HepG2 (cell line): ENCODE results near the gene SLC25A22. TPM values are rescaled to one million over a fixed set of nuclear protein-coding genes. Genes with fewer than 3 reads are reported as not detected.

ENCODE experiments used
- ARNT2 ChIP-seq: sonication (generic); formaldehyde crosslinking; IDR thresholded peaks from 2 replicates; pipeline ENCODE4 v1.8.0; 2022; ENCODE audit warnings: mild to moderate bottlenecking, low read depth, missing genetic modification reagents, moderate library complexity
- CC2D1A ChIP-seq: sonication (generic); formaldehyde crosslinking; IDR thresholded peaks from 2 replicates; pipeline ENCODE4 v1.8.1; 2023; ENCODE audit warnings: mild to moderate bottlenecking, missing genetic modification reagents
- CEBPG ChIP-seq: IDR thresholded peaks from 2 replicates; pipeline ENCODE4 v1.6.1; 2016
- FOXM1 ChIP-seq: sonication (generic); formaldehyde crosslinking; IDR thresholded peaks from 2 replicates; pipeline ENCODE4 v1.5.0; 2020; ENCODE audit warnings: missing genetic modification reagents
- HMGA1 ChIP-seq: sonication (generic); formaldehyde crosslinking; conservative IDR thresholded peaks from 2 replicates; pipeline ENCODE4 v1.4.0; 2020; ENCODE audit warnings: missing genetic modification reagents
- HMGXB3 ChIP-seq: sonication (generic); formaldehyde crosslinking; IDR thresholded peaks from 2 replicates; pipeline ENCODE4 v1.4.0; 2020; ENCODE audit warnings: missing genetic modification reagents, borderline replicate concordance
- KLF15 ChIP-seq: sonication (generic); formaldehyde crosslinking; IDR thresholded peaks from 2 replicates; pipeline ENCODE4 v1.8.1; 2023; ENCODE audit warnings: borderline replicate concordance, mild to moderate bottlenecking, inconsistent platforms, missing genetic modification reagents, mixed read lengths
- KLF16 ChIP-seq, 2 experiments: sonication (generic) in 1 of 2; formaldehyde crosslinking in 1 of 2; IDR thresholded peaks; 2 replicates each; pipeline versions ENCODE4 v1.6.1 to v1.8.0; 2016 to 2023; ENCODE audit warnings: missing genetic modification reagents in 2 of 2, missing compliant biosample characterization in 1 of 2
- MBNL3 ChIP-seq: fragments of 250-450 bp; sonication (Bioruptor Pico); conservative IDR thresholded peaks from 2 replicates; pipeline ENCODE4 v1.8.0; 2022; ENCODE audit warnings: mild to moderate bottlenecking, inconsistent platforms
- SMARCE1 ChIP-seq: fragments of 450-650 bp; IDR thresholded peaks from 2 replicates; pipeline ENCODE4 v1.6.1; 2017; ENCODE audit warnings: borderline replicate concordance
- TARDBP ChIP-seq: sonication (generic); formaldehyde crosslinking; IDR thresholded peaks from 2 replicates; pipeline ENCODE4 v1.8.0; 2022; ENCODE audit warnings: mild to moderate bottlenecking, missing genetic modification reagents
- ZBTB7A ChIP-seq: sonication (generic); formaldehyde crosslinking; IDR thresholded peaks from 2 replicates; pipeline ENCODE4 v1.8.0; 2022; ENCODE audit warnings: mild to moderate bottlenecking, missing genetic modification reagents
- ZFP91 ChIP-seq: sonication (generic); formaldehyde crosslinking; IDR thresholded peaks from 2 replicates; pipeline ENCODE4 v1.9.0; 2022; ENCODE audit warnings: missing genetic modification reagents, mild to moderate bottlenecking, borderline replicate concordance
- ZNF282 ChIP-seq: fragments of 450-650 bp; IDR thresholded peaks from 2 replicates; pipeline ENCODE4 v1.6.1; 2018; ENCODE audit not compliant: partially characterized antibody
- polyA plus RNA-seq, 8 experiments: library from polyadenylated mRNA; depleted of rRNA in 3 of 8; stranded (reverse) in 7 of 8; unstranded in 1 of 8; fragments of >200 nt; fragmentation: Illumina TruSeq in 4 of 8; extraction: Trizol in 4 of 8; gene quantifications; 2 replicates each; pipeline versions ENCODE4 v1.2.1 to v1.2.3, GENCODE V29; 2011 to 2016; ENCODE audit warnings: low read depth in 4 of 8, missing spikeins in 1 of 8, mixed read lengths in 1 of 8; ENCODE audit not compliant: insufficient read depth in 1 of 8
- total RNA-seq, 5 experiments: library from RNA; depleted of rRNA; stranded (reverse); fragments of >200 nt; fragmentation: Illumina TruSeq; extraction: Trizol; gene quantifications; 2 replicates each; pipeline ENCODE4 v1.2.3, GENCODE V29; 2016; ENCODE audit warnings: low read depth in 1 of 5
- TF ChIP-seq, protein P1 (sequence below): sonication (generic); formaldehyde crosslinking; IDR thresholded peaks from 2 replicates; pipeline ENCODE4 v1.4.0; 2020; ENCODE audit warnings: missing genetic modification reagents, low read depth, mild to moderate bottlenecking, borderline replicate concordance
- TF ChIP-seq, protein P2 (sequence below): sonication (generic); formaldehyde crosslinking; IDR thresholded peaks from 2 replicates; pipeline ENCODE4 v1.9.0; 2022; ENCODE audit warnings: low read depth, missing genetic modification reagents
- TF ChIP-seq, protein P3 (sequence below): sonication (generic); formaldehyde crosslinking; IDR thresholded peaks from 2 replicates; pipeline ENCODE4 v1.4.0; 2020; ENCODE audit warnings: mild to moderate bottlenecking, missing genetic modification reagents

The SLC25A22 gene
- total and polyA plus RNA-seq, 2 of the 13 experiments (the other 11 are each of a cell fraction or from before 2014, with no cell fraction given), result 12.4 to 19.2 TPM

DNA sequence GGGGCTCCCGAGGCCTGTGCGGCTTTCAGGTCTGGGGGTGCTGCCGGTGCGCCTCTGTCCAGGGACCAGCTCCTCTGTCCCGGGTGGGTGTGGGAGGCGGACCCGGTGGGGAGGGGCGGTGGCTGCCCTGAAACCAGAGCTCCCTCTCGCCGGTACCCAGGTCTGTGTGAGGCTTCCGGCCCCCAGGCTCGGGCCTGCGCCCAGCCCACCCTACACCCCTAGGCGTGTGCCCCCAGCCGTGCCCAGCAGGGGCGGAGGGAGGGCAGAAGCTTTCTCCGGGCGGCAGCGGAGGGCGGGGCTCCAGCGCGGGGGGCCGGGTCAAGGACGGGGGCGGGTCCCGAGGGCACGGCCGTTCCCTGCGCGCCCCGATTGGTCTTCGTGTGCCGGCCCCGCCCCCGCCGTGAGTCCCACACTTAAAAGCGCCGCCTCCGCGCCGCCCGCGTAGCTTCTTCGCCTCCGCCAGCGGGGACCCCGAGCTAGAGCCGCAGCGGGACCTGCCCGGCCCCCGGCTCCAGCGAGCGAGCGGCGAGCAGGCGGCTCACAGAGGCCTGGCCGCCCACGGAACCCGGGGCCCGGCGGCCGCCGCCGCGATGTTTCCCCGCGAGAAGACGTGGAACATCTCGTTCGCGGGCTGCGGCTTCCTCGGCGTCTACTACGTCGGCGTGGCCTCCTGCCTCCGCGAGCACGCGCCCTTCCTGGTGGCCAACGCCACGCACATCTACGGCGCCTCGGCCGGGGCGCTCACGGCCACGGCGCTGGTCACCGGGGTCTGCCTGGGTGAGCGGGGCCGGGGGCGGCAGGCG is 21.2 kb upstream of the SLC25A22 start (continued):
- TF ChIP-seq HMGXB3 (CRISPR knock-in tag), result no peak
- peak; percentile 36; the same call in 1 of the 2 replicates for TF ChIP-seq TARDBP
- TF ChIP-seq, protein P1, sequence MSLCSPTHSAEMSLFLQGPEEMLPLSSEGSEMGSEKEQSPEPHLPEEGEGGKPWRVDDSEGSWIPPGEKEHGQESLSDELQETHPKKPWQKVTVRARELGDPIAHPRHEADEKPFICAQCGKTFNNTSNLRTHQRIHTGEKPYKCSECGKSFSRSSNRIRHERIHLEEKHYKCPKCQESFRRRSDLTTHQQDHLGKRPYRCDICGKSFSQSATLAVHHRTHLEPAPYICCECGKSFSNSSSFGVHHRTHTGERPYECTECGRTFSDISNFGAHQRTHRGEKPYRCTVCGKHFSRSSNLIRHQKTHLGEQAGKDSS (CRISPR knock-in tag), result 0 out of 2 replicates have a peak, but pooled peaks have one; percentile 68
- no peak for TF ChIP-seq SMARCE1
- TF ChIP-seq CEBPG (CRISPR knock-in tag), result no peak
- no peak for TF ChIP-seq HMGA1
- TF ChIP-seq, protein P2, sequence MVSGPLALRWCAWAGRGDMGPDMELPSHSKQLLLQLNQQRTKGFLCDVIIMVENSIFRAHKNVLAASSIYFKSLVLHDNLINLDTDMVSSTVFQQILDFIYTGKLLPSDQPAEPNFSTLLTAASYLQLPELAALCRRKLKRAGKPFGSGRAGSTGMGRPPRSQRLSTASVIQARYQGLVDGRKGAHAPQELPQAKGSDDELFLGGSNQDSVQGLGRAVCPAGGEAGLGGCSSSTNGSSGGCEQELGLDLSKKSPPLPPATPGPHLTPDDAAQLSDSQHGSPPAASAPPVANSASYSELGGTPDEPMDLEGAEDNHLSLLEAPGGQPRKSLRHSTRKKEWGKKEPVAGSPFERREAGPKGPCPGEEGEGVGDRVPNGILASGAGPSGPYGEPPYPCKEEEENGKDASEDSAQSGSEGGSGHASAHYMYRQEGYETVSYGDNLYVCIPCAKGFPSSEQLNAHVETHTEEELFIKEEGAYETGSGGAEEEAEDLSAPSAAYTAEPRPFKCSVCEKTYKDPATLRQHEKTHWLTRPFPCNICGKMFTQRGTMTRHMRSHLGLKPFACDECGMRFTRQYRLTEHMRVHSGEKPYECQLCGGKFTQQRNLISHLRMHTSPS (CRISPR knock-in tag), result peak; percentile 89
- no peak for TF ChIP-seq MBNL3 (CRISPR knock-in tag)
- TF ChIP-seq KLF15 (CRISPR knock-in tag), result peak; percentile 14; the same call in 1 of the 2 replicates
- no peak for TF ChIP-seq ZNF282
- no peak; the same call in 1 of the 2 replicates for TF ChIP-seq ZBTB7A (CRISPR knock-in tag)
- TF ChIP-seq, protein P3, sequence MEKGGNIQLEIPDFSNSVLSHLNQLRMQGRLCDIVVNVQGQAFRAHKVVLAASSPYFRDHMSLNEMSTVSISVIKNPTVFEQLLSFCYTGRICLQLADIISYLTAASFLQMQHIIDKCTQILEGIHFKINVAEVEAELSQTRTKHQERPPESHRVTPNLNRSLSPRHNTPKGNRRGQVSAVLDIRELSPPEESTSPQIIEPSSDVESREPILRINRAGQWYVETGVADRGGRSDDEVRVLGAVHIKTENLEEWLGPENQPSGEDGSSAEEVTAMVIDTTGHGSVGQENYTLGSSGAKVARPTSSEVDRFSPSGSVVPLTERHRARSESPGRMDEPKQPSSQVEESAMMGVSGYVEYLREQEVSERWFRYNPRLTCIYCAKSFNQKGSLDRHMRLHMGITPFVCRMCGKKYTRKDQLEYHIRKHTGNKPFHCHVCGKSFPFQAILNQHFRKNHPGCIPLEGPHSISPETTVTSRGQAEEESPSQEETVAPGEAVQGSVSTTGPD (CRISPR knock-in tag), result no peak
- no peak for TF ChIP-seq FOXM1
- TF ChIP-seq ZFP91 (CRISPR knock-in tag), result peak; percentile 86; the same call in 1 of the 2 replicates
- no peak for TF ChIP-seq CC2D1A (CRISPR knock-in tag)
- TF ChIP-seq ARNT2, result peak; percentile 69; the same call in 1 of the 2 replicates
- TF ChIP-seq KLF16 (CRISPR knock-in tag; IDR thresholded peaks at IDR 0.05), result peak in 1 of 2 experiments; percentile 42; a peak in 2 of 4 replicates
